Stimulated activated CD4-positive, alpha-beta T cell treated with anti-CD3 and anti-CD28 coated beads, Interleukin-12 subunit alpha, Interleukin-12 subunit beta, amount 100 ng/mL, for 24 hours (primary cell): Measurements from ENCODE around the gene FAM3C.
A peak's percentile ranks its signal among the peaks of the same experiment; 100 is the strongest.
"Not testable (repeated sequence)": the region's sequence is repeated elsewhere in the genome, so short reads cannot be mapped to it uniquely, and the experiment has no call there.

Experiments
- DNase-seq, 2 experiments: peaks; one replicate each; pipeline ENCODE4 v3.0.0-alpha.2; 2020; ENCODE audit warnings: low read depth in 2 of 2

FAM3C gene

GRCh38 chr7:121330053-121330833, 65.9 kb downstream of the FAM3C start:
- DNase-seq = no peak

- DNase-seq = peak in 1 of 2 experiments; percentile 6
Measured at GRCh38 chr7:121329191-121330052, 66.7 kb downstream of the FAM3C start.

- no peak for DNase-seq
Measured at GRCh38 chr7:121328508-121329190, 67.5 kb downstream of the FAM3C start, which contains the start of gene WNT16. TSS of gene WNT16 (plus strand) at chr7:121329000. CDS start at chr7:121329293, 293 bp downstream.

GRCh38 chr7:121327671-121328070, 68.4 kb downstream of the FAM3C start:
- no peak for DNase-seq

- DNase-seq = no peak
Measured at GRCh38 chr7:121323515-121324302, 72.4 kb downstream of the FAM3C start.

- DNase-seq = no peak
Measured at GRCh38 chr7:121322460-121322859, 73.6 kb downstream of the FAM3C start.

GRCh38 chr7:121315170-121315569, 80.9 kb downstream of the FAM3C start:
- DNase-seq = not testable (repeated sequence)

- DNase-seq = no peak
Measured at GRCh38 chr7:121313793-121314676, 82.1 kb downstream of the FAM3C start.

GRCh38 chr7:121313220-121313792, 82.8 kb downstream of the FAM3C start:
- DNase-seq = no peak

- no peak for DNase-seq
Measured at GRCh38 chr7:121307021-121307574, 89.0 kb downstream of the FAM3C start.

- no peak for DNase-seq
Measured at GRCh38 chr7:121306565-121306964, 89.5 kb downstream of the FAM3C start.

- no peak for DNase-seq
Measured at GRCh38 chr7:121305109-121305508, 91.0 kb downstream of the FAM3C start.

- no peak for DNase-seq
Measured at GRCh38 chr7:121304102-121304658, 91.9 kb downstream of the FAM3C start.

GRCh38 chr7:121303422-121304101, 92.5 kb downstream of the FAM3C start:
- DNase-seq = no peak

GRCh38 chr7:121302214-121302745, 93.8 kb downstream of the FAM3C start:
- no peak for DNase-seq

- DNase-seq = no peak
Measured at GRCh38 chr7:121301446-121302213, 94.5 kb downstream of the FAM3C start.

GRCh38 chr7:121300685-121301420, 95.3 kb downstream of the FAM3C start:
- DNase-seq = no peak
